RWPE2 (cell line): Measurements from ENCODE around the gene PDZK1.

Source experiments
- ATAC-seq: fragments of 200-7000 bp; cut with Tn5 transposase; 3 replicates; pipeline ENCODE4 v1.9.1; 2021; ENCODE audit warnings: low read depth
- DNase-seq: peaks from one replicate; pipeline ENCODE4 v3.0.0-alpha.2; 2020; ENCODE audit warnings: low spot score
- H3K27ac ChIP-seq: fragments of 450-650 bp; 2 replicates; pipeline ENCODE4 v1.5.1; 2017; ENCODE audit warnings: mild to moderate bottlenecking; ENCODE audit not compliant: poor library complexity, severe bottlenecking
- H3K27me3 ChIP-seq: fragments of 250-450 bp; sonication (Bioruptor Pico); 2 replicates; pipeline ENCODE4 v1.5.1; 2021; ENCODE audit warnings: mild to moderate bottlenecking, moderate library complexity; ENCODE audit not compliant: insufficient read depth, poor library complexity, severe bottlenecking
- H3K36me3 ChIP-seq: fragments of 250-450 bp; sonication (Bioruptor Pico); 2 replicates; pipeline ENCODE4 v1.5.1; 2020; ENCODE audit warnings: low read depth, mild to moderate bottlenecking, moderate library complexity
- H3K4me1 ChIP-seq: fragments of 250-450 bp; sonication (Bioruptor Pico); 2 replicates; pipeline ENCODE4 v1.5.1; 2021; ENCODE audit warnings: mild to moderate bottlenecking, moderate library complexity; ENCODE audit not compliant: insufficient read depth, poor library complexity, severe bottlenecking
- H3K4me3 ChIP-seq: fragments of 250-450 bp; sonication (Bioruptor Pico); 2 replicates; pipeline ENCODE4 v1.5.1; 2021; ENCODE audit warnings: mild to moderate bottlenecking, moderate library complexity; ENCODE audit not compliant: severe bottlenecking
- H3K9me3 ChIP-seq: fragments of 250-450 bp; sonication (Bioruptor Pico); 2 replicates; pipeline ENCODE4 v1.5.1; 2021; ENCODE audit warnings: mild to moderate bottlenecking, moderate library complexity; ENCODE audit not compliant: severe bottlenecking
- TF ChIP-seq, protein P1 (sequence below): fragments of 450-650 bp; IDR thresholded peaks from one replicate; pipeline ENCODE4 v1.5.1; 2017; ENCODE audit warnings: mild to moderate bottlenecking, moderate library complexity; ENCODE audit not compliant: poor library complexity, severe bottlenecking

The PDZK1 gene

DNA sequence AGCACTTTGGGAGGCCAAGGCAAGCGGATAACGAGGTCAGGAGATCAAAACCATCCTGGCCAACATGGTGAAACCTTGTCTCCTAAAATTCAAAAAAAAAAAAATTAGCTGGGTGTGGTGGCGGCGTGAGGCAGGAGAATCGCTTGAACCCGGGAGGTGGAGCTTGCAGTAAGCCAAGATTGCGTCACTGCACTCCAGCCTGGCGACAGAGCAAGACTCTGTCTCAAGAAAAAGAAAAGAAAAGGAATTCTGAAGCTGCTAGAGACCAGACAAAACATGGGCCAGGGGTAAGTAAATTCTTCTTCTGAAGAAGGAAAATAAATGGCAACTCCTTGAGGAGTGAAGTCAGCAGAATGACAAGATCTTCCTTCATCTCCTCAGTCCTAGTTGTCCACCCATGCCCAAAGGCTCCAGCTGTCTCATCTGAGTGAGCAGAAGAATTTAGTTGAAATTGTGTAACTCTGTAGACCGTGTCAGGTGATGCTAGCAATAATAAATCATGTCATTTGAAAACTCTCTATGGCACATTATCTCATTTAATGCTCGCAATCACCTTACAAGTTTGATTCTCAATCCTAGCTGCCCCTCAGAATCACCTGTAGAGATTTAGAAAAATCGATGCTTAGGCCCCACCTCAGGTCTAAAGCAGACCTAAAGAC, 14.3 kb downstream of the PDZK1 start:
- H3K36me3 ChIP-seq: no peaks in the 10 kb centered on the region
- ATAC-seq (no peak), DNase-seq (no peak)
- H3K9me3 ChIP-seq: no peaks in the 10 kb centered on the region
- H3K27me3 ChIP-seq: no peaks in the 10 kb centered on the region
- TF ChIP-seq, protein P1, sequence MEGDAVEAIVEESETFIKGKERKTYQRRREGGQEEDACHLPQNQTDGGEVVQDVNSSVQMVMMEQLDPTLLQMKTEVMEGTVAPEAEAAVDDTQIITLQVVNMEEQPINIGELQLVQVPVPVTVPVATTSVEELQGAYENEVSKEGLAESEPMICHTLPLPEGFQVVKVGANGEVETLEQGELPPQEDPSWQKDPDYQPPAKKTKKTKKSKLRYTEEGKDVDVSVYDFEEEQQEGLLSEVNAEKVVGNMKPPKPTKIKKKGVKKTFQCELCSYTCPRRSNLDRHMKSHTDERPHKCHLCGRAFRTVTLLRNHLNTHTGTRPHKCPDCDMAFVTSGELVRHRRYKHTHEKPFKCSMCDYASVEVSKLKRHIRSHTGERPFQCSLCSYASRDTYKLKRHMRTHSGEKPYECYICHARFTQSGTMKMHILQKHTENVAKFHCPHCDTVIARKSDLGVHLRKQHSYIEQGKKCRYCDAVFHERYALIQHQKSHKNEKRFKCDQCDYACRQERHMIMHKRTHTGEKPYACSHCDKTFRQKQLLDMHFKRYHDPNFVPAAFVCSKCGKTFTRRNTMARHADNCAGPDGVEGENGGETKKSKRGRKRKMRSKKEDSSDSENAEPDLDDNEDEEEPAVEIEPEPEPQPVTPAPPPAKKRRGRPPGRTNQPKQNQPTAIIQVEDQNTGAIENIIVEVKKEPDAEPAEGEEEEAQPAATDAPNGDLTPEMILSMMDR: no peak
- peaks cover 16% of the 10 kb centered on the region for H3K4me1 ChIP-seq
- no peak overlapping the region for H3K27ac ChIP-seq
- H3K4me3 ChIP-seq: no peak overlapping the region

DNA sequence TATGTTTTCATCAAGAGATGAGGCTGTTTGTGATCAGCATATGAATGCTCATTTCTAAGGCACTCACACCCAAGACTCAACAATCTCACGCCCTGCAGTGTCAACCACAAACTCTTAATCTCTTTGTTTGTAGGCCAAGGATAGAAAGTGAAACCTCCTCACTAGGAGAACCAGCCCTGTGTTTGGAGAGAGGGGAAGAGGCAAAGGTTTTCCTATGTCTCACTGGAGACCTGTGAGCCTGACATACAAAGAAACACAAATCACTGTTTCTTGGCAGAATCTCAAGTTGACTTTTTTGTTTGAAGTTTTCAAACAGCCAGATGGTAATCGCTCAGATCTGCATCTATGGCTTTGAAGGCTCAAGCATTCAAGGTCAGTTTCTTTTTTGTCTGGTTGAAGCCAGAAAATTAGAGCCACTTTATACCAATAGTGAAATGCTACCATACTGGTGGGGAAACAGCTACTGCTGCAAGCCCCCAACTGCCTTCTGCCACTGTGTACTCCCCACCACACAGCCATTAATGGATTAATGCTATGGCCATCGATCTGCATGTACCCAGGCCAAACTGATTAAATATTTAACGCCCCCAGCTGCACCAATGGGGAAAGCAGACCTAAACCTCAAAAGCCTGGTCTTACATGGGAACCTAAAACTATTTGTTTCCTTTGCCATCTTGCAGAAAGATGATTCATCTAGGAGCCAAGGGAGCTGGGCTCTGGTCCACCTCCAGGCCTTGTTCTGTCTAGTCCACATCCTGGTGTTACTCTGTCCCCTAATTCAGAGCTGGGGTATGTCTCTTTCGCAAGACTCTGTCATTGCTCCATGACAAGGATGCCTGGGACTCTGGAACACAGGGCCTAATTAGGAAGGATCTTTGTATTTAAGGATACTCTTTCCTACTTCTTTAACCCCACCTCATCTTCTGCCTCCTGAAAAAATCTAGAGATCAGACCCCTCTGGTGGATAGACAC, 16.3 kb downstream of the PDZK1 start:
- peak overlapping the region; percentile 70 for H3K27ac ChIP-seq
- H3K4me3 ChIP-seq: no peak overlapping the region
- no peaks in the 10 kb centered on the region for H3K36me3 ChIP-seq
- DNase-seq: no peak
- no peaks in the 10 kb centered on the region for H3K27me3 ChIP-seq
- ATAC-seq: peak; percentile 62
- H3K9me3 ChIP-seq: no peaks in the 10 kb centered on the region
- peaks cover 16% of the 10 kb centered on the region for H3K4me1 ChIP-seq
- TF ChIP-seq, protein P1: no peak

DNA sequence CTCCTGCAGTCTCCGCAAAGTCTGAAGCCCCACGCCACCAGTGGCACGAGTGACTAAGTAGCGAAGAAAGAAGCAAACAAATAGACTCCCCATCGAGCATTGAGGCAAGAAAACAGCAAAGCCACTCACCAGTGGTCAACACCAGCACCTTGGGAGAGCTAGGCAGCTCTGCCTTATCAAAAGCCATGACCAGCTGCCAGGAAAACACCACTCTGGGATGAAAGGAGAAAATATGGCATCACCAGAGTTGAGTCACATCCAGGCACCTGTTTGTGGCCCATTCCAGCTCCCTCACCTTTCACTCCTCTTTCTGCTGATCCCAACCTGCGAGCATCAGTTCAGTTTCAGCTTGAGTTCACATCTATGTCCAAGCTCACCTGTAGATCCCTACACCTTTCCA, 17.2 kb downstream of the PDZK1 start:
- Histone ChIP-seq H3K4me3 (no peak overlapping the region), H3K9me3 (no peaks in the 10 kb centered on the region), H3K27ac (peak overlapping the region; percentile 70), H3K4me1 (peaks cover 16% of the 10 kb centered on the region), H3K36me3 (no peaks in the 10 kb centered on the region), H3K27me3 (no peaks in the 10 kb centered on the region)
- TF ChIP-seq, protein P1: no peak
- no peak for ATAC-seq
- DNase-seq: no peak

DNA sequence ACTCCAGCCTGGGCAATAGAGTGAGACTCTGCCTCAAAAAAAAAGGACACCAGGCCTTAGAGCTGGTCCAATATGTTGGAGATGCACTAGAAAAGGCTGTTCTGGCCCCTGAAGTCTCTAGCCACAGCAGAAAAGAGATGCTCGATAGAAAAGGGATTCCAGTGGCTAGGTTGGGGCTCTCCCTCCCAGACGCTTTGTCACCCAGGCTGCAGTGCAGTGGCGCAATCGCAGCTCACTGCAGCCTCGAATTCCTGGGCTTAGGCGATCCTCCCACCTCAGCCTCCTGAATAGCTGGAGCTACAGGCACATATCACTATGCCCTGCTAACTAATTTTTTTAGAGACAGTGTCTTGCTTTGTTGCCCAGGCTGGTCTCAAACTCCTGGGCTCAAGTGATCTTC, 18.2 kb downstream of the PDZK1 start:
- Histone ChIP-seq H3K9me3 (no peaks in the 10 kb centered on the region), H3K27ac (no peak overlapping the region), H3K27me3 (no peaks in the 10 kb centered on the region), H3K36me3 (no peaks in the 10 kb centered on the region), H3K4me1 (peaks cover 16% of the 10 kb centered on the region), H3K4me3 (no peak overlapping the region)
- ATAC-seq (no peak), DNase-seq (no peak)
- TF ChIP-seq, protein P1: no peak
